GM23338 (cell line): ENCODE results near the gene SRY. TPM values are rescaled to one million over a fixed set of nuclear protein-coding genes. Genes with fewer than 3 reads are reported as not detected.

Experiments
- CREB1 ChIP-seq: fragments of 250-450 bp; sonication (Bioruptor Pico); IDR thresholded peaks from 2 replicates; pipeline ENCODE4 v1.5.0; 2020; ENCODE audit warnings: low read depth, mild to moderate bottlenecking, moderate library complexity
- EZH2 ChIP-seq: fragments of 200-600 bp; sonication (generic); IDR thresholded peaks from one replicate; pipeline ENCODE4 v1.8.0; 2017; ENCODE audit warnings: antibody characterized with exemption, mild to moderate bottlenecking, low read depth; ENCODE audit not compliant: unreplicated experiment
- EZH2phosphoT487 ChIP-seq: fragments of 200-600 bp; sonication (generic); IDR thresholded peaks from one replicate; pipeline ENCODE4 v1.8.1; 2018; ENCODE audit warnings: antibody characterized with exemption; ENCODE audit not compliant: unreplicated experiment
- POLR2AphosphoS5 ChIP-seq: IDR thresholded peaks from 2 replicates; pipeline ENCODE4 v1.6.1; 2016; ENCODE audit warnings: antibody characterized with exemption, low read depth
- REST ChIP-seq: IDR thresholded peaks from one replicate; pipeline ENCODE4 v1.6.1; 2018; ENCODE audit warnings: antibody characterized with exemption; ENCODE audit not compliant: unreplicated experiment
- ZNF462 ChIP-seq: fragments of 250-450 bp; sonication (Bioruptor Pico); IDR thresholded peaks from 2 replicates; pipeline ENCODE4 v1.5.0; 2020; ENCODE audit warnings: mild to moderate bottlenecking, moderate library complexity
- polyA plus RNA-seq: library from polyadenylated mRNA; unstranded; fragments of >200 nt; fragmentation: Nextera tagmentation; extraction: Ambion mirVana; gene quantifications from 2 replicates; pipeline ENCODE4 v1.2.1, GENCODE V29; 2016
- total RNA-seq: library from RNA; depleted of rRNA; stranded (reverse); fragments of >200 nt; shearing (Covaris generic); gene quantifications from 2 replicates; pipeline ENCODE4 v1.2.3, GENCODE V29; 2014

Gene SRY
- total and polyA plus RNA-seq, 2 experiments from 2014 or later: 3.2 to 12.3 TPM

- TF ChIP-seq ZNF462 (CRISPR knock-in tag): no peak
- no peak for TF ChIP-seq POLR2AphosphoS5
- no peak for TF ChIP-seq EZH2
- TF ChIP-seq REST: no peak
- TF ChIP-seq CREB1 (CRISPR knock-in tag): no peak
- no peak for TF ChIP-seq EZH2phosphoT487
These were observed 2.3 kb upstream of the SRY start (continued) for GRCh38 chrY:2789756-2790155.
